CD4-positive, alpha-beta T cell treated with Interleukin-15 for 4 hours (primary cell): ENCODE measurements around the gene CKAP5.
"Not testable (repeated sequence)": the region's sequence is repeated elsewhere in the genome, so short reads cannot be mapped to it uniquely, and the experiment has no call there.

Experiments
- DNase-seq: peaks from one replicate; pipeline ENCODE4 v3.0.0-alpha.2; 2020; ENCODE audit warnings: low spot score

The CKAP5 gene

DNA sequence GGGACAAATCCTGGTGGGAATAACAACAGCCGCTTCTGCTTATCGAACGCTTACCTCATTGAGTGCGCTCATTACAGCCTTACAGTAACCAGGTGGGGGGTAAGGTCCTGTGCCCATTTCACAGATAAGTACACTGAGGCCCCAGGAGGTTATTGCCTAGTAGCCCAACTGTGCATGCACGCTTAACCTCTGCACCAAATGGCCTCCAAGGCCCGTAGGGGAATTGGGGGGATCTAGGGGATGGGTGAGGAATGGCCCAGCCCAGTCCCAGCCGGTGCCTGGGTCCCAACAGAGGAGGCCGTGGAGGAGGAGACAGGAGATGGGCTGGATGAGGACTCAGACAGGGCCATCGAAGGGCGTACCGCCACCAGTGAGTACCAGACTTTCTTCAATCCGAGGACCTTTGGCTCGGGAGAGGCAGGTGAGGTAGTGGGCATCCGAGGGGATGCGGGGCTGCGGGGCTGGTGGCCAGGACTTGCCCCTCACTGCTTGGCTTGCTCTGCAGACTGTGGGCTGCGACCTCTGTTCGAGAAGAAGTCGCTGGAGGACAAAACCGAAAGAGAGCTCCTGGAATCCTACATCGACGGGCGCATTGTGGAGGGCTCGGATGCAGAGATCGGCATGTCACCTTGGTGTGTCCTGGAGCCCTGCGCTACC lies 119.7 kb downstream of the CKAP5 start:
- DNase-seq, result no peak

DNA sequence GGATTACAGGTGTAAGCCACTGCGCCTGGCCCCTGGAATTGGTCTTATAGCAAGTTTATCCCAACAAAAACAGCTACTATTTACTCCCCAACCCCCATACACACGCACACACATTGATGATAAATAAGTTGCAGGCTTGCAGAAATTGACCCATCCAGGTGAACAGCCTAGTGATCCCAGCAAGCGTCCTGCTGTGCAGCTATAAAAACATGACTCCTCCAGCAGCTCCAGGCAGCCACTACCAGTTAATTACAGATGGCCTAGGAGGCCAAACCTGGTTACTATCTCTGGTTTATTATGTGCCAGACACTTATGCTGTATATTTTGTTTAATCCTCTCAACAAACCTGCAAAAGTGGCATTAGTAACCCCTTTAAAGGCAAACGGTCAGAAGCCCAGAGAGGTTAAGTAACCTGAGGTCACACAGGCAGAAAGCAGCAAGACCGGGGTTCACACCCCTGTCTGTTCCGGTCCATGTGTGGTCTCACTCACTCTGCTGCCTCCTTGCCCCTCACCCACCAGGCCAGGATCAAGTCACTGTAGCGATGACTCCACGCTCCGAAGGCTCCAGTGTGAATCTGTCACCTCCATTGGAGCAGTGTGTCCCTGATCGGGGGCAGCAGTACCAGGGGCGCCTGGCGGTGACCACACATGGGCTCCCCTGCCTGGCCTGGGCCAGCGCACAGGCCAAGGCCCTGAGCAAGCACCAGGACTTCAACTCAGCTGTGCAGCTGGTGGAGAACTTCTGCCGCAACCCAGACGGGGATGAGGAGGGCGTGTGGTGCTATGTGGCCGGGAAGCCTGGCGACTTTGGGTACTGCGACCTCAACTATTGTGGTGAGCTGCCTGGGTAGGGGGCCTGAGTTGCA lies 120.5 kb downstream of the CKAP5 start:
- no peak for DNase-seq

DNA sequence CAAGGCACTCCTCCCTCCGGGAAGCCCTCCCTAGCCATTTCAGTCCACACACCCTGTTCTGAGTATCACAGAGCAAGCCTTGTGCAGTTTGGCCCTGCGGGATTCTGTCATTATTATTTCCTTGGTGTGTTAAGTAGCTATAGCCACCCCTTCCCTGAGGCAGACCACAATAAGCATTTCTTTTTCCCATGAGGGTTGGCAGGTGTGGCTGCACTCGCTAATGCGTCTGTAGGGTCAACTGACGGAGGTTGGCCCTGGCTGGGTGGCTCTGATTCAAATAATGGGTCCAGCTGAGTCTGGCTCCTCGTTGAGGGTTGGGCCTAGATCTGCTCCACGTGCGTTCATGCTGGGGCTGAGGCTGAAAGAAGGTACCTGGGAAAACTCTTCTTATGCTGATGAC lies 122.0 kb downstream of the CKAP5 start:
- DNase-seq, result no peak

DNA sequence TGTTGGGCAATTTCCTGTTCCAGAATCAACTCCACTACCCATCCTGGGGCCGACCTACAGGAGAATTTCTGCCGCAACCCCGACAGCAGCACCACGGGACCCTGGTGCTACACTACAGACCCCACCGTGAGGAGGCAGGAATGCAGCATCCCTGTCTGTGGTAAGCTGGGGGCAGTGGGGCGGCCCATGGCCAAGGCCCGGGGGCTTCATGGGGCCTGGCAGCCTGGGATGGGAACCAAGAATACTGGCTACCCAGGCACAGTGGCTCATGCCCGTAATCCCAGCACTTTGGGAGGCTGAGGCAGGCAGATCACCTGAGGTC lies 122.8 kb downstream of the CKAP5 start:
- DNase-seq, result no peak

DNA sequence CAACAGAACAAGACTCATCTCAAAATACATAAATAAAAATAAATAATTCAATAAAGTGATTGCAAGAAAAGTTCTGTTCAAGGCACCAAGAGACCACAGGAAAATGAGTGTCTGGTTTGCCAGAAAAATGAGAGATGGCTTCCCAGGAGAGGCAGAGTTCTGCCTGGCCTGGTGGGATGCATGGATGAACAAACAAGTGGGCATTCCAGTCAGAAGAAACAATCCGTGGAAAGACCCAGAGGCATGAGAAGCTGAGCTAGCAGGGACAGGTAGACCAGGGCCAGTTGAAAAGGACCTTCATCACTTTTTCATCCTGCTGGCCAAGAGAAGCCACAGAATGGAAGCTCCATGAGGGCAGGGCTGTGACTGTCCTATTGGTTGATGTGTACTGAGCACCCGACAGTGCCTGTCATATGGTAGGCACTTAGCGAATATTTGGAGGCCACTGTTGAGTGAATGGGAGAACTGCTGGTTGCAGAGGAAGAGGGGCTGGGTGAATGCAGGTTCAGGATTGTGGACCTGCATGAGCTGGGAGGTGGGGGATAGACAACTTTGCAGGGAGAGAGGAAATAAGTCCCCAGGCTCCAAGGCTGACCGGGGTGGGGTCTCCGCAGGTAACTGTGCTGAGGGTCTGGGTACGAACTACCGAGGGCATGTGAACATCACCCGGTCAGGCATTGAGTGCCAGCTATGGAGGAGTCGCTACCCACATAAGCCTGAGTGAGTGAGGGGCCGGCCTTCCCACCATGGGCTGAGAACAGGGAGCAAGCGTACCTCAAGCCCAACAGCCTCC lies 123.3 kb downstream of the CKAP5 start:
- no peak for DNase-seq

DNA sequence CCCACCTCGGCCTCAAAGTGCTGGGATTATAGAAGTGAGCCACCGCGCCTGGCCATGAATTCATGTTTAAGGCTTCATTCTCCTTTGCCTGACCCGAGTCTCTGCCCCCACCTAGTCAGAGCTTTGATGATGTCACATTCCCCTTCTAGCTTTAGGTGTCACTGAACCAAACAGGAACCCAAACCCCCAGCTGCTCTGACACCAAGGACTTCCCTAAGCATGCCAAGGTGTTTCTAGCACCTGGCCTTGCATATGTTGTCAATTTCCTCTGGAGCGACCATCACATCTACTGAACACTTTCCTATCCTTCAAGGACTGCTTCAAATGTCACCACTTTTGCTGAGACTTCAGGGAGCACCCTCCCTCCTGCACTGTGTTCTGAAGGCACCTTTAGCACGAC lies 124.8 kb downstream of the CKAP5 start:
- DNase-seq, result no peak

DNA sequence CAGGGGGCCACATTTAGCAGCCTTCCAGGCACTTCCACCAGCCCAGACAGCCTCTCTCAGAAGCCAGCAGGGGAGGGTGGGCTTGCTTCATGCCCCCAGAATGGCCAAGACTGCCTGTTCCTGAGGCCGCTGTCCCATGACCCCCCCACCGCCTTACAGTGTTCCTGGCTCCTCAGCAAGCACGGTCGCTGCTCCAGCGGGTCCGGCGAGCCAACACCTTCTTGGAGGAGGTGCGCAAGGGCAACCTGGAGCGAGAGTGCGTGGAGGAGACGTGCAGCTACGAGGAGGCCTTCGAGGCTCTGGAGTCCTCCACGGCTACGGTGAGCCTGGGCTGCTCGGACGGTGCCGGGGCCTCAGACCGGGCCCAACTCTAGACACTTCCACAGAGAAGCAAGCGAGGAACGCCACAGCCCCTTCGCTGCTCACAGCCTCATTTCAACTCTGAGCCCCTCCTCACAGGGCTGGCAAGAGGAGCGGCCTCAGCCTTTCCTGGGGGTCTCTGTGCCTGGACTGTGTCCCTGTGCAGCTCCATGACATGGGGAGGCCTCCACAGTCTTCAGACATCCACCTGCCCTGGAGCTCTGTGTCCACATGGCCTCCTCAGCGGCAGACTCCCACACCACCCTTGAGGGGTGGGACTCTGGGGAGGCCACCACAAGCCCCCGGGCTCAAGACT lies 126.4 kb downstream of the CKAP5 start:
- no peak for DNase-seq

DNA sequence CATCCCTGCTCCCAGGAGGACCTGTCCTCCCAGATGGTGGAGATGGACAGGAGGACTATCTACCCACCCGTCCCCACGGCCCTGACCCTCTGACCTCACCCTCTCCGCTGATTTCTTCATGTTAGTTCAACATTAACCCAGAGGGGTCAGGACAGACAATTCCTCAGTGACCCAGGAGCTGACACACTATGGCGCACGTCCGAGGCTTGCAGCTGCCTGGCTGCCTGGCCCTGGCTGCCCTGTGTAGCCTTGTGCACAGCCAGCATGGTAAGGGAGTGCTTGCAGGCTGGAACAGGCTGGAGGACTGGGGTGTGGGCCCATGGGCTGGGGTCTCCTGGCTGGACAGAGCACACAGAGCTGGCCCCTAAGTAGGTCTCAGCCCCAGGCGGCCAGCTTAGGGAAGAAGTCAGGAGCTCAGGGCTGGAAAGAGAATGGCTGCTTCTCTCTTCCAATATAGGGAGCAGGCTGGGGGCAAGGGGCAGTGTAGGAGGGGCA lies 127.0 kb downstream of the CKAP5 start, which contains the start of gene F2:
TSS of gene F2 (plus strand) at position 166 of the 495 bp plus-strand sequence. CDS start at position 189, 23 bp downstream.
- no peak for DNase-seq

DNA sequence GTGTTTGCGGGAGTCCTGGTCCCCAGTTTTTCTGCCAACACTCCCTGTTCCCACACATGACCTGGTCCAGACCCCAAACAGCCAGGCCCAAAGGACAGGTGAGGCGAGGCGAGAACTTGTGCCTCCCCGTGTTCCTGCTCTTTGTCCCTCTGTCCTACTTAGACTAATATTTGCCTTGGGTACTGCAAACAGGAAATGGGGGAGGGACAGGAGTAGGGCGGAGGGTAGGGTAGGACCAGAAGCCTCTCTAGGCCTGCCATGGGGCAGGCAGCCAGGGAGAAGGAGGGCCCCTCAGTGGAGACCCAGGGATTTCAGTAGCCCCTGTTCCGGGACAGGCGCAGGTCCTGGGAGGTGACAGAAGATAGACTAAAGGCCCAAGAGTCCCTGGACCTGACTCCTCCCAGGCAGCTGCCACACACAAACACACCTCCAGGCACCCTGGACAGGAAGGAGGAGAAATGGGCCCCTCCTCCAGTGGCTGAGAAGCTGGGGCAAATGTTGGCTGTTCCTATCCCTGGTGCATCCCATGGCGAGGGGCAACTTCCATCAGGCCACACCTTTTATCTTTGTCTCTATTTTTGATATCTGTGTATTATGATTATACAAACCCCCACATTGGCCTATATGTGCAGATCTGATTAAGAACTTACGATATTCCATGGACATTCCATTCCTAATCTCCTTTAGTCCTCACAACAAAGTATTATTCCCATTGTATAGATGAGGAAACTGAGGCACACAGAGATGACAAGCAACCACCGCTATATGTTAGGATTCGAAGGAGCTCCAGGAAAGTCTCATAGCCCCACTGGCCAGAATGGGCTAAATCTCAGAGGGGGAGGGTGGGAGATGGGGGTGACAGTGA lies 127.7 kb downstream of the CKAP5 start:
- no peak for DNase-seq

DNA sequence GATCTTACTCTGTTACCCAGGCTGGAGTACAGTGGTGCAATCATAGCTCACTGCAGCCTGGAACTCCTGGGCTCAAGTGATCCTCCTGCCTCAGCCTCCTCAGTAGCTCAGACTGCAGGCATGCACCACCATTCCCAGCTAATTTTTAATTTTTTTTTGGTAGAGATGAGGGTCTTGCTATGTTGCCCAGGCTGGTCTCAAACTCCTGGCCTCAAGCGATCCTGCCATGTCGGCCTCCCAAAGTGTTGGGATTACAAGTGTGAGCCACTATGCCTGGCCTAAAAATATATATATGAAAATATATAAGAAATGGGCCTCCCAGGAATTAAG lies 128.3 kb downstream of the CKAP5 start:
- not testable (repeated sequence) for DNase-seq

DNA sequence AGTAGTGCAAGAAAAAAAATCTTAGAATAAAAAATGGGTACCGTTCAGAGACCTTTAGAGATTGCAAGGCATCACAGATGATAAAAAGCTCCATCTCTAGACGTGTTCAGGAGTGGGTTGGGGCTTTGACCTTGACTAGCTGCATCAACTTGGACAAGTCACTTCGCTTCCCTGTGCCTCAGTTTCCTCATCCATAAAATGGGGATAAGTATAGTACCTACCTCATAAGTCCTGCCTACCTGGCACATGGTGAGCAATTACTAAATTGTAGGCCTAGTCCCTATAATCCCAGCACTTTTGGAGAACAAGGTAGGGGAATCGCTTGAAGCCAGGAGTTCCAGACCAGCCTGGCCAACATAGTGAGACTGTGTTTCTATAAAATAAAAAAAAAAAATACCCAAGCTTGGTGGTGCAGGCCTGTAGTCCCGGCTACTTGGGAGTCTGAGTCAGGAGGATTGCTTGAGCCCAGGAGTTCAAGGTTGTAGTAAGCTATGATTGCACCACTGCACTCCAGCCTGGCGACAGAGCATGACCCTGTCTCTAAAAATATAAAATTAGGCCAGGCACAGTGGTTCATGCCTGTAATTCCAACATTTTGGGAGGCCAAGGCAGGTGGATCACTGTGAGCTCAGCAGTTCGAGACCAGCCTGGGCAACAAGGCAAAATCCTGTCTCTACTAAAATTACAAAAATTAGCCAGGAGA lies 133.1 kb downstream of the CKAP5 start:
- DNase-seq, result no peak

DNA sequence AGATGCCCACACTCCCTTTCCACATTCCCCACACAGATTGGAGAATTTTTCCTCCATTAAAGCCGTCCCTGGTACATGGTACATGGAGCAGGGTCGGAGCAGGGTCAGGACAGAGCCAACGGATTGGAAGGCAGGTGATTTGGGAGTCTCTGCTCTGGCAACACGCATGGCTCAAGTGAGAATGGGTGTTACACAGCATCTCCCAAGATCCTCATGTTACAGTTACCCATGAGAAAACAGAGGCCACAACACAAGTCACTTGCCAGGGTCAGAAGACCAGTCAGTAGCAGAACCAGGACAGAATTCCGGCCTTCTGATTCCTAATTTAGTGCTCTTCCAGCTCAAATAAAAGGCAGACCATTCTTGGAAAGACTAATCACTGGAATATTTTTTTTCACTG lies 134.8 kb downstream of the CKAP5 start:
- DNase-seq, result no peak

DNA sequence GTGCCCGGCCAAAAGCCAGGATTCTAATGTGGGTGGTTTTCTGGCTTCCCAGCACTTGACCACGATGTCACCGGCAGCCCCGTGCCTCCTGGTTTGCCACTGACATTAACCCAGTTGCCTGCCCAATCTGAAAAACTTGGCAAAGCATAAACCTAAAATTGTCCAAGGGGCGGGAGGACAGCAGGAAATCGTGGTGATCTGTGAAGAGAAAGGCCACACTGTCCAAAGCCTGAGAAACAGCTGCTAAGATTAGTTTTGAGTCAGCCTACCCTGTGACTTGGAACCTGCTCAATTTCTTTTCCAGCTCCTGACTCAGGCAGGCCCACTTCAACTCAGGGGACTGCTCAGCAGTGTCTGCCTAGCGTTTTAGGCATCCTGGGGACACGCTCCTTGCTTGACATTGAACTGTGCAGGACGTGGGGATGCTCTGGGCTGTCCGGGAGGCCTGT lies 135.2 kb downstream of the CKAP5 start:
- DNase-seq, result no peak

DNA sequence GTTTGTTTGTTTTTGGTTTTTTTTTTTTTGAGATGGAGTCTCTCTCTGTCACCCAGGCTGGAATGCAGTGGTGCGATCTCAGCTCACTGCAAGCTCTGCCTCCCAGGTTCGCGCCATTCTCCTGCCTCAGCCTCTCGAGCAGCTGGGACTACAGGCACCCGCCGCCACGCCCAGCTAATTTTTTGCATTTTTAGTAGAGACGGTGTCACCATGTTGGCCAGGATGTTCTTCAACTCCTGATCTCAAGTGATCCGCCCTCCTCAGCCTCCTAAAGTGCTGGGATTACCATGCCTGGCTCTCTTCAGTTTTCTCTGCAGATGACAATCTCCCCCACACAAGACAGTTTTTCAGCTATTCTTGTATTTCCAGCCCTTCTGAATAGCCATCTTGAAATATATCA lies 136.7 kb downstream of the CKAP5 start:
- DNase-seq, result not testable (repeated sequence)

DNA sequence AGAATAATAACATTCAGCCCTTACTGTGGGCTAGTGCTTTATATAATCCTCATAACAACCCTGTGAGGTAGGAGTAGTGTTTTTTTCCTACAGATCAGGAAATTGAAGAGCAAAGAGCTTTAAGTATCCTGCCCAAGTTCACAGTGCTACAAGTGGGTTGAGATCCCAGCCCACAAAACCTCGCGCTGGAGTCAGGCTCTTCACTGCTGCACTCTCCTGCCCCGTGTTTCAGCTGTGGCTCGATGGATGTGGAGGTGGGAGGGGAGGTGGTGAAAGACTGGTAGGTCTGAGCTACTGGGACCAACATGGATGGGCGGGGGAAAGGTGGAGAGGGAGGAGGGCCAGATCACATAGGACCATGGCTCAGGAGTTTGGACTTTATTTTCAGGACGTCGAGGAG lies 139.2 kb downstream of the CKAP5 start:
- DNase-seq, result no peak

DNA sequence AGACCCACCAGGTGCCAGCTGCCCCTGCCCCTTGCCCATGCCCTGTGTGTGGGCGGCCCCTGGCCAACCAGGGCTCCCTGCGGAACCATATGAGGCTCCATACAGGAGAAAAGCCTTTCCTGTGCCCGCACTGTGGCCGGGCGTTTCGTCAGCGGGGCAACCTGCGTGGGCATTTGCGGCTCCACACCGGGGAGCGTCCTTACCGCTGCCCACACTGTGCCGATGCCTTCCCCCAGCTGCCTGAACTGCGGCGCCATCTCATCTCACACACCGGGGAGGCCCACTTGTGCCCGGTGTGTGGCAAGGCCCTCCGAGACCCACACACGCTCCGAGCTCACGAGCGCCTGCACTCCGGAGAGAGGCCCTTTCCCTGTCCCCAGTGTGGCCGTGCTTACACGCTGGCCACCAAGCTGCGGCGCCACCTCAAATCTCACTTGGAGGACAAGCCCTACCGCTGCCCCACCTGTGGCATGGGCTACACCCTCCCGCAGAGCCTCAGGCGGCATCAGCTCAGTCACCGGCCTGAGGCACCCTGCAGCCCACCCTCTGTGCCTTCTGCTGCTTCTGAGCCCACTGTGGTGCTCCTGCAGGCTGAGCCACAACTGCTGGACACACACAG lies 140.9 kb downstream of the CKAP5 start:
- no peak for DNase-seq

DNA sequence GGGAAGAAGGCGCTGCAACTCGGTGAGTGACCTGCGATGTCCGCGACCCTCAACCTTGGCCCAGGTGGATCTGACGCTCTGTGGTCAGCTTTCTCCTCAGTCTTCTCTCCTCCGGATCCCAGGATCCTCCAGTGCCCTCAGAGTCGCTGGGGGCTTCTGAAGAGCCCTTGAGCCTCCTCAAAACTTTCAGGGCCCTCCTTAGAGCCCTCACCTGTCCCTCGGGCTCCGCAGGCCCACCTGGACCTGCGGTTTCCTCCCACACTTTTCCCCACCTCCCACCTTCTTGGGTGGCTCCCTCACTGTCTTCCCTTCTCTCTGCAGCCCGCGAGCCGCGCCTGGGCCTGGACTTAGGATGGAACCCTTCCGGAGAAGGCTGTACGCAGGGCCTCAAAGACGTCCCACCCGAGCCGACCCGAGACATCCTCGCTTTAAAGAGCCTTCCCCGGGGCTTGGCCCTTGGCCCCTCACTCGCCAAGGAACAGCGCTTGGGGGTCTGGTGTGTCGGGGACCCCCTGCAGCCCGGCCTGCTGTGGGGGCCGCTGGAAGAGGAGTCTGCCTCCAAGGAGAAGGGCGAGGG lies 144.9 kb downstream of the CKAP5 start:
- no peak for DNase-seq

DNA sequence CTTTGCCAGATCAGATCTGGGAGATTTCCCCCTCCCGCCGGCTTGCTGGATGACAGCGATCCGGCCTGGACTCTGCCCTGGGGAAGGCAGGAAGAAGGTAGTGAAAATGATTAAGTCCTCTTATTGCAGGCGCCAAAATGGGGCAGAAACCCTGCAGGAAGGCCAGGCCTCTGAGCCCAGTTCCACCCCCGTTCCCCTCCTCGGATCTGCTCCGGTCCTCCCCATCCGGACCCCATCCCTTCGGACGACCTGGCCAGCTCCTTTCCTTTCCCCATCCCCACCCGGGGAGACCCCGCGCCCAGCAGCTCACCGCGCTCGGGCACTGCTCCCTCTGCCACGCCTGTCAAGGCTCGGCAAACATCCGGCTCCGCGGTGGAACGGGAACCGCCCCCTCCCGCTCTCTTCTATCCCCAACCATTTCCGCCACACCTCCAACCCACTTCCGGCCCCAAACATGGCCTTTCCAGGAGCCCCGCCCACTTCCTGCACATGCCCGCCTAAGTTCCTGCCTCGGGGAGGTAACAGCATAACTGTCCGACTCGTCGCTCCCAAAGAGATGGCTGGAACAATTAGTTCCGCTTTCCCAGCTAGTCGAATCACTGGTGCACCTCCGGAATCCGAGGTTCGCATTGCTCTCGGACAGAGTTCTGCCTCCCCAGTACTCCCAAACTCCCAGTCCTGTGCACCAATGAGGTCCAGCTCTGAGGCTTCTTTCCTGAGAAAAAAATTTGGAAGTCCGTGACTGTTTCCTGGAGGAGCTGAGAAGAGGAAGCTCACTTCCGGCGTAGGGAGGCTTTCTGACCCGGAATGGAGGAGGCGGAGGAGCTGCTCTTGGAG lies 145.6 kb downstream of the CKAP5 start, which contains the start of the genes ARHGAP1 and ZNF408:
TSS of gene ARHGAP1 (minus strand) at position 379 of the 837 bp plus-strand sequence. CDS start 4,512 bp downstream, outside the sequence.
TSS of gene ZNF408 (plus strand) at position 791 of the 837 bp plus-strand sequence. CDS start at position 808, 17 bp downstream.
- peak; percentile 99 for DNase-seq
